Measurements from ENCODE around the gene RCSD1.
A peak's percentile ranks its signal among the peaks of the same experiment; 100 is the strongest.
"Not testable (repeated sequence)": the region's sequence is repeated elsewhere in the genome, so short reads cannot be mapped to it uniquely, and the experiment has no call there.

Gene RCSD1

DNA sequence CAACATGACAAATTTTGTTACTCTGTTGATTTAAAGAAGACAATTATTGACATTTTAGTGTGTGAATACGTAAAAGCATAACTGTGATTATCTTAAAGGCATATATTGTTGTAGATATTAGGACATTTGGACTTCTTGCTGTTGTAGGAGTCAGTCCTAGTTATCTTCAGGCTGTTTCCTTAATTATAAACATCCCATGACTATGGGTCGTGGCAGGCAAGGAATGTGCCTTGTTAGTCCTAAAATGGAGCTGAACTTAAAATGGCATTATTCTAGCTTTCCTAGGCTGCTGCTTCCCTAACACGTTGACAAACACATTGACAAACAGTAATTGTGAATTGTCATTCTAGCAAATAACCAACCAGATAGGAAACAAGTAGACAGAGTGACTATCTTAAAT, 87.3 kb downstream of the RCSD1 start:
- peak; percentile 32 for DNase-seq

DNA sequence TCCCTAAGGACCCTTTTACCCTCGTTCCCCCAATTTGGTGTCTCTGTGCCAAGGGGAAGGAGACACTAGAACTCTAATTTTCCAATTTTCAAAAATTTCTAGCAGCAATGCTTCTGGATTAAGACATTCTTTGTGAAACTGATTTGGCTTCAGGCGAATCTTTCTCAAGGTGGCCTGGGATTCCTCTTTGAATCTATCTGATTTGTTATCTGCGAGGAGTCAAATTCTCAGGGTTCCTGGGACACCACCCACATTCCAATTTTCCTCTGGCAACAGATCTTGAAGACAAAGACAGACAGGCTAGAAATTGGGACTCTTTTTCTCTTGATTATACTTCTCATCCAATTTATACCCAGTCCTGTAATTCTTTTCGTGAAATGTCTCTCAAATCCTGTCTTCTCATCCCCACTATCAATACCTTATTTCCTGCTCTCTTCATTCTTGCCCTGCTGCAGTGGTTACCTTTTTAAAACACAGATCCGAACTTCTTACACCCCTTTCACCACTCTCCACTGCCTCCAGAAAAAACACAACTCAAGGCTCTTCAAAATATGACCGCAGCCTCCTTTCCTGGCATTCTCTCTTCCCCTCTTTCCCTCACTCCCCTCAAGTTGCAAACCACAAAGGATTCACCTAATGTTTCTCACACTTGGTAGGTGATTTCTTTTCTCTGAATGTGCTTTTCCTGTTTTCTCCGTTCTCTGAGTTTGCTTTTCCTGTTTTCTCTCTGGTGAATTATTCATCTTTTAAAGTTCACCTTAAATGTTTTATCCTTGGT, 89.1 kb downstream of the RCSD1 start:
- DNase-seq = no peak

DNA sequence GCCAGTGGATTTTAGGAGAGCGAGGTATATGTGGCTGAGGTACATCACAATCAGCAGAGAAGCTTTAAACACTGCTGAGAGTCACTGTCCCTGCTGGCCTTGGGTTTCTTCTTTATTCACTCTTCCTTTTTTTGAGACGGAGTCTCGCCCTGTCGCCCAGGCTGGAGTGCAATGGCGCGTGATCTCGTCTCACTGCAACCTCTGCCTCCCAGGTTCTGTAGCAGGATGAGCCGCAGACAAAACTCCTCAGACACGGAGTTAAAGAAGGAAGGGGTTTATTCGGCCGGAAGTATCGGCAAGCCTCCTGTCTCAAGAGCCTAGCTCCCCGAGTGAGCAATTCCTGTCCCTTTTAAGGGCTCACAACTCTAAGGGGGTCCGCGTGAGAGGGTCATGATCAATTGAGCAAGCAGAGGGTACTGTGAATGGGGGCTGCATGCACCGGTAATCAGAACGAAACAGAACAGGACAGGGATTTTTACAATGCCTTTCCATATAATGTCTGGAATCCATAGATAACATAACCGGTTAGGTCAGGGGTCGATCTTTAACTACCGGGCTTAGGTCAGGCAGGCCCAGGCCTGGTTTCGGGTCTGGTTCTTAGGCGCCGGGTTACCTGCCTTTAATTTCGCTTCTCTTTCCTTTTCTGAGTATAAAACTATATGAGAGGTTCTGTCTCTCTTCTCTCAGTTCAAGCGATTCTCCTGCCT, 89.8 kb downstream of the RCSD1 start:
- not testable (repeated sequence) for DNase-seq

DNA sequence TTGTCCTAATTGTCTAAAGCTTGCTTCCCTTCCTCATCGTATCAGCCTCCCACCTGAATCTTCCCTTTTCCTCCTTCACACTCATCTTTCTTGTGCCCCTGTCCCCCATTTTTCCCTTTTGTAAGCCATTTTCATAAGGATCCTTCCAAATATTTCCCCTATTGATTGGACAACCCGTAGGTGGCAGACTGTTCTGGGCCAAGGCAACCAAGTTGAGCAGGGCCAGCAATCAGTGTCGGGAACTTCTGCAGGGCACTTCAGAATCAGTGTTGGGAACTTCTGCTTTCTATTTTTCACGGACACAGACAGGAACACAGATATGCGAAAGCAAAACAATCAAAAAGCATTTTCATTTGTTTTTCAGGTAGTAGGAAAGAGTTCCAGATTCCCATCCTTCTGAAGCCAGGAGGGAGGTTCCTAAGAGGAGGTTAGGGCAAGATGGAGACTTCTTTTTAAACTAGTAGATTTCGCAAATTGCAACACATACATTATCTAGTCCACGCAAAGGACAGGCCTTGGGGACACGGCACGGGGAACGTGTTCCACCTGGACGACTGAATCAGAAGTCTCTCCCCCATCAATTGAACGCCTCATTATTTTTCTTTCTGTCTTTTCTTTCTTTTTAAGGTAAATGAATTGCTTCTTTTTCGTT, 91.1 kb downstream of the RCSD1 start:
- DNase-seq = peak; percentile 67

- peak; percentile 93 for DNase-seq
These were observed 91.7 kb downstream of the RCSD1 start, which contains the start of gene MPZL1 for GRCh38 chr1:167721617-167722151. MPZL1 (plus strand) TSS chr1:167721982; CDS start chr1:167722152, 170 bp downstream.

DNA sequence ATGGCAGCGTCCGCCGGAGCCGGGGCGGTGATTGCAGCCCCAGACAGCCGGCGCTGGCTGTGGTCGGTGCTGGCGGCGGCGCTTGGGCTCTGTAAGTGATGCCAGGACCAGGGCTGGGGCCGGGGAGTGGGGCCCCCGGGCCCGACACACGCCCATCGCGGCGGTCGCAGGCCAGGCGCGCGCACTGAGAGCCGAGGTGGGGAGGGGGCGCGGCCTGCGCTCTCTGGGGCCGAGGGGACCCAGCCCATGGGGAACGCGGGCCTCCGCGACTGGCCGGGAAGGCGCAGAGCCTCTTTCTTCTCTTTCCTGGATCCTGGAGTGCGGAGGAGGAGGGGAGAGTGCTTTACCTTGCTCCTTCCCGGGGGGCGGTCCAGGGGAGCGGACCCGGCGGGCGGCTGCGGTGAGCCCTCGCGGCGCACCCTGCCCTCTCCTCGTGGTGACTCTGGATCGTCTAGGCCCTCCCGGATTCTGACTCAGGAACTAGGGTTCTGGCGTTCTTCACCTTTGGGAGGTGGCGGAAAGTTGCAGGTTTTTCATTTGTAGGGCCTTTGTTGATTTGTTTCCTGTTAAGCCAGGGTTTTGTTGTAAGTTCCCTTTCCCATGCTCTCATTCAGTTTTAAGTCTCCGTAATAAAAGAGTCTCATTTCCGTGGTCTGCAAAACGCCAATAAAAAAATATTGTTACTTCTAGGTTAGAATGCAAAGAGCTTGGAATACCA, 92.3 kb downstream of the RCSD1 start:
- peak; percentile 25 for DNase-seq

- no peak for DNase-seq
These were observed 92.8 kb downstream of the RCSD1 start for GRCh38 chr1:167722870-167723251.

GRCh38 chr1:167723707-167724323, 93.8 kb downstream of the RCSD1 start:
- no peak for DNase-seq

GRCh38 chr1:167726008-167726407, 96.0 kb downstream of the RCSD1 start:
- DNase-seq = no peak

DNA sequence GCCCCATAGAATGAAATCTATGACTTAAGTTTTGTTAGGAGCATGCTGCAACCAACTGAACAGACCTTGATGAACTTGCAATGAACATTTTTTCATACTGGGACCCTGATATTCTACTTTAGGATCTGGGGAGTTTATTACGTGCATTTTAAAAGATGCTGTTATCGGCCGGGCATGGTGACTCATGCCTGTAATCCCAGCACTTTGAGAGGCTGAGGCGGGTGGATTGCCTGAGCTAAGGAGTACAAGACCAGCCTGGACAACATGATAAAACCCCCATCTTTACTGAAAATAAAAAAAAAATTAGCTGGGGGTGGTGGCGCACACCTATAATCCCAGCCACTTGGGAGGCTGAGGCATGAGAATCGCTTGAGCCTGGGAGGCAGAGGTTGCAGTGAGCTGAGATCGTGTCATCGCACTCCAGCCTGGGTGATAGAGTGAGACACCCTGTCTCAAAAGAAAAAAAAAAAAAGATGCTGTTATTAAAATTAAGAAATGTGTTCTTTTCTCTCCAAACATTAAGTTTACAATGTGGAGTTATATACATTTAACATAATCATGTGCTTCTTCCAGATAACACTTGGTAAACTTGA, 98.9 kb downstream of the RCSD1 start:
- no peak for DNase-seq

DNA sequence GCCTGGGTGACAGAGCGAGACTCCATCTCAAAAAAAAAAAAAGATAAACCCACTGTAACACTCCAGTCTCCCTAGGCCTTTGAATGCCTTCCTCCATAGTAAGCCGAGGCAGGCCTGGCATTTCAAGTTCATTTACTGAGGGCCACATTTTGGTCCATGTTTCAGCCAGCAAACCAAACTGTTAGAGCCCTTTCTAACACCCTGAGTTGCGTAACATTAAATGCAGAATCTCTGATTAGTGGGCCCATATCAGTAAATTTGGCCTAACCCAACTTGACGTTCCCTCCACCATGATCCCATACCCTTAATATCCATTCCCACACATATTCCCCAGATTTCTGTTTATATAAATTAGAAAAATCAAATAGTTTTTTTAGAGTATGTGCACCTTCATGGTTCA, 104.2 kb downstream of the RCSD1 start:
- DNase-seq = no peak

- DNase-seq = no peak
These were observed 104.8 kb downstream of the RCSD1 start for GRCh38 chr1:167734841-167735240.

DNA sequence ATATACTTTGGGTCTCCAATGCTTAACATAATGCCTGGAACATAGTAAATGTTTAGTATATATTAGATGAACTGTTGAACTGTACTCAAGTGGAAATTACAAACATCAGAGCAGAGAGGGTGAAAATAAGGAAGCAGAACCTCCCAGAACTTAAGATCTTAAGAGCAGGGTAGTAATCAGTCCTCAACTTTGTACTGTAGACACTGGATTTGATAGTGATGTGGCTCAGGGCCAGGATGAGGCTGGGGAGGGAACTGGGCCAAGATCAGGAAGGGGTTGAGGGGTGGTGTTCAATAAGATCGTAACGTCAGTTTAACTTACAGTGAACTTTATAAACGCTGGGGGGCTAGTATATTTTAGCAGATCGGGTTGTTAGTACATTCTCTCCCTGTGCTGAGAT, 107.1 kb downstream of the RCSD1 start:
- no peak for DNase-seq

GRCh38 chr1:167738158-167738557, 108.1 kb downstream of the RCSD1 start:
- no peak for DNase-seq

GRCh38 chr1:167739752-167740151, 109.7 kb downstream of the RCSD1 start:
- DNase-seq = no peak

DNA sequence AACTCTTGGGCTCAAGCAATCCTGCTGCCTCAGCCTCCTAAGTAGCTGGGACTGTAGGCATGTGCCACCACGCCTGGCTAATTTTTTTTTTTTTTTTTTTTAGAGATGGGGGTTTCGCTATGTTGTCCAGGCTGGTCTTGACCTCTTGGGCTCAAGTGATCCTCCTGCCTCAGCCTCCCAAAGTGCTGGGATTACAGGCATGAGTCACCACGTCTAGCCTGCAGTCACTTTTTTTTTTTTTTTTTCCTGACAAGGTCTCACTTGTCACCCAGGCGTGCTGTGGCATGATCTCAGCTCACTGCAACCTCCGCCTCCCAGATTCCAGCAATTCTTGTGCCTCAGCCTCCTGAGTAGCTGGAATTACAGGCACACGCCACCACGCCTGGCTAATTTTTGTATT, 111.1 kb downstream of the RCSD1 start:
- DNase-seq = not testable (repeated sequence)

GRCh38 chr1:167742392-167743057, 112.5 kb downstream of the RCSD1 start:
- not testable (repeated sequence) for DNase-seq

DNA sequence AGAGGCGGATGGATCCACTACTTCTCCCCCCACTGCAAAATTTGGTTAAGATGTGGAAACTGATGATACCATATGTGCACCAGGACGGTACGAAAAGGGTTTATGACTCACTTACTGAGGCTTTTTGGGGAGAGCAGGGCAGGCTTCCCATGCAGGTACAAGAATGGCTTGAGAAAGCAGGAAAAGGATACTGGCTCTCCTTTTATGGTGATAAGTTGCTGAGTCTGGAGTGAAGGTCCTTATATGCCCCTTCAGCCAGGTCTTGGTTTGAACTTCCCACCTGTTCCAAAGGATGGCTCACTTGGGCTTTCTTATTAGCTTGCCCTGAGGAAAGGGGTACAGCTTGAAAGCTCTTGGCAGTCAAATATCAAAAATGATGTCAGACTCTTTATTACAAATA, 114.9 kb downstream of the RCSD1 start:
- DNase-seq = no peak

- no peak for DNase-seq
These were observed 116.1 kb downstream of the RCSD1 start for GRCh38 chr1:167746013-167746672.

DNA sequence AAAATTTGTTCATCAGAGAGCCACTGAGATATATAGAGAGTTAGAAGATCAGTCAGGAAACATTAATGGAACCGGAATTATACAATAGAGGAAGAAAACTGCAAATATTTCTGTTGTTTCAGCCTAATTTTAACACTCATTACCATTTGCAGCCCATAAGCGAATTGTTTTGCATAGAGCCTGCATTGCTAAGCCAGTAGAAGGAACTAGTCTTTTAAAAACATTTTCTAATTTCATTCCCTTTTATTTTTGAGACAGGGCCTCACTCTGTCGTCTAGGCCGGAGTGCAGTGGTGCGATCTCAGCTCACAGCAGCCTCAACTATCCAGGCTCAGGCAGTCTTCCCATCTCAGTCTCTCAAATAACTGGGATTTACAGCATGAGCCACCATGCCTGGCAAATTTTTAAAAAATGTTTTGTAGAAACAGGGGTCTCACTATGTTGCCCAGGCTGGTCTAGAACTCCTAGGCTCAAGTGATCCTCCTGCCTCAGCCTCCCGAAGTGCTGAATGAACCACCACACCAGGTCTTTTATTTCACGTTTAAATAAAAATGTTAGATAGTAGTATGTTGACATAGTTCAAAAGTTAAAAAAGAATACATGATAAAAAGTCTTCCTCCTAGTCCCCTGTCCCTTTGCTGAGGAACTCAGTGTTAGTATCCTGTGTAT, 117.1 kb downstream of the RCSD1 start:
- no peak for DNase-seq

Data from fibroblast of upper back skin (primary cell).